Keratinocyte (primary cell): Measurements from ENCODE around the gene CDKL4. TPM values are rescaled to one million over a fixed set of nuclear protein-coding genes. Genes with fewer than 3 reads are reported as not detected.

Source experiments
- DNase-seq: peaks from one replicate; pipeline ENCODE4 v3.0.0-alpha.2; 2011; ENCODE audit warnings: low read depth, missing footprints, low spot score
- FAIRE-seq: peaks from 2 replicates; lab custom pipeline; 2011; peaks lifted over from hg19 to GRCh38; lab: Jason Lieb, UNC
- H2AFZ ChIP-seq: 2 replicates; pipeline ENCODE4 v1.6.0; 2012; ENCODE audit warnings: low read length, control low read depth, inconsistent platforms; ENCODE audit not compliant: control insufficient read depth
- H3K27ac ChIP-seq: 2 replicates; pipeline ENCODE4 v1.5.1; 2011; ENCODE audit warnings: low read length; ENCODE audit not compliant: control insufficient read depth, insufficient read depth
- H3K27me3 ChIP-seq: 3 replicates; pipeline ENCODE4 v1.6.0; 2011; ENCODE audit warnings: low read length; ENCODE audit not compliant: control insufficient read depth, insufficient read depth; ENCODE audit errors: extremely low read depth
- H3K36me3 ChIP-seq, 2 experiments: 2 replicates in 1 of 2; 3 replicates in 1 of 2; pipeline ENCODE4 v1.5.1; 2011; ENCODE audit warnings: low read length in 2 of 2, mild to moderate bottlenecking in 1 of 2; ENCODE audit not compliant: control insufficient read depth in 2 of 2, insufficient read depth in 2 of 2; ENCODE audit errors: extremely low read depth in 1 of 2
- H3K4me1 ChIP-seq: 3 replicates; pipeline ENCODE4 v1.5.1; 2011; ENCODE audit warnings: low read length; ENCODE audit not compliant: control insufficient read depth, insufficient read depth; ENCODE audit errors: extremely low read depth
- H3K4me2 ChIP-seq: 3 replicates; pipeline ENCODE4 v1.6.0; 2011; ENCODE audit warnings: low read depth, low read length; ENCODE audit not compliant: control insufficient read depth, insufficient read depth; ENCODE audit errors: extremely low read depth
- H3K4me3 ChIP-seq, 3 experiments: fragments of 200-600 bp in 1 of 3; sonication (generic) in 1 of 3; 2 replicates in 2 of 3; 3 replicates in 1 of 3; pipeline ENCODE4 v1.5.1; 2011 to 2016; ENCODE audit warnings: low read length in 3 of 3, mild to moderate bottlenecking in 3 of 3, control low read depth in 2 of 3, inconsistent platforms in 1 of 3, low read depth in 1 of 3, mixed read lengths in 1 of 3, mixed run types in 1 of 3, moderate library complexity in 1 of 3; ENCODE audit not compliant: control insufficient read depth in 2 of 3, insufficient read depth in 2 of 3; ENCODE audit errors: extremely low read depth in 1 of 3
- H3K79me2 ChIP-seq: 2 replicates; pipeline ENCODE4 v1.6.0; 2012; ENCODE audit warnings: low read length; ENCODE audit not compliant: control insufficient read depth, insufficient read depth
- H3K9ac ChIP-seq: 3 replicates; pipeline ENCODE4 v1.6.0; 2011; ENCODE audit warnings: low read length; ENCODE audit not compliant: control insufficient read depth, insufficient read depth; ENCODE audit errors: extremely low read depth
- H3K9me1 ChIP-seq: 3 replicates; pipeline ENCODE4 v1.6.0; 2011; ENCODE audit warnings: low read length; ENCODE audit not compliant: control insufficient read depth, insufficient read depth; ENCODE audit errors: extremely low read depth
- H3K9me3 ChIP-seq: 2 replicates; pipeline ENCODE4 v1.5.1; 2012; ENCODE audit warnings: low read depth, low read length; ENCODE audit not compliant: control insufficient read depth
- H4K20me1 ChIP-seq: 3 replicates; pipeline ENCODE4 v1.6.0; 2011; ENCODE audit warnings: low read length; ENCODE audit not compliant: control insufficient read depth, insufficient read depth; ENCODE audit errors: extremely low read depth
- EZH2 ChIP-seq: IDR thresholded peaks from one replicate; pipeline ENCODE4 v1.6.1; 2012; ENCODE audit warnings: inconsistent platforms, mild to moderate bottlenecking, low read length, moderate library complexity
- dilution Hi-C: fragments of 300-500 bp; cut with MboI; formaldehyde crosslinking; loops from one replicate; pipeline ENCODE4 v1.7.0; 2020; ENCODE audit warnings: low sequenced_read_pairs; ENCODE audit not compliant: extremely low pct_ligation_motif_present
- polyA plus RNA-seq, 5 experiments: library from polyadenylated mRNA; depleted of rRNA in 3 of 5; stranded (reverse) in 3 of 5; stranded (forward) in 1 of 5; unstranded in 1 of 5; fragments of >200 nt; gene quantifications; 1 replicate in 1 of 5; 2 replicates in 3 of 5; 3 replicates in 1 of 5; pipeline versions ENCODE4 v1.2.1 to v1.2.3, GENCODE V29; 2011 to 2012; ENCODE audit warnings: missing spikeins in 2 of 5, low read depth in 1 of 5, low replicate concordance in 1 of 5
- TF ChIP-seq, protein P1 (sequence below), 3 experiments: IDR thresholded peaks in 1 of 3; conservative IDR thresholded peaks in 1 of 3; optimal IDR thresholded peaks in 1 of 3; 2 replicates in 2 of 3; 3 replicates in 1 of 3; pipeline versions ENCODE3 to v1.5.1; 2011; ENCODE audit warnings: low read length in 3 of 3, mild to moderate bottlenecking in 3 of 3, moderate library complexity in 2 of 3, control low read depth in 1 of 3, inconsistent platforms in 1 of 3; ENCODE audit not compliant: insufficient read depth in 2 of 3; ENCODE audit errors: extremely low read depth in 1 of 3

The CDKL4 gene
- polyA plus RNA-seq, 1 donor (not counting 4 experiments of a cell fraction or from before 2014, with no cell fraction given): not detected

DNA sequence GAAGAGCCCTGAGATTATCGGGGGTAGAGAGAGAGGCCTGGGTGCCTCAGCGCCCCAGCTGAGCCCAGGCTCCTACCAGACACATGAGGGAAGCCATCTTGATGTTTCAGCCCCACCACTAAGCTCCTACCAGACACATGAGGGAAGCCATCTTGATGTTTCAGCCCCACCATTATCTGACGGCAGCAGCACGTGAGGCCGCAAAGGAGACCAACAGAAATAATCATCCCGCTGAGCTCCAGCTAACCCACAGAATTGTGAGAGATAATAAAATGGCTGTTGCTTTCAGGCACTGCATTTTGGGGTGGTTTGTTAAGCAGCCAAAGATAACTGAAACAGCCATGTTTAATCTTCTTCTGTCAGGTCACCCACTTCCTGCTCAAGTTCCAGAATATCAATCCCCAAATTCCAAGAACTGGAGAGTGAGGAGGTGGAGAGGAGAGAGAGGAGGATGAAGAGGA, 93.6 kb downstream of the CDKL4 start:
- Histone ChIP-seq H3K27me3 (no peaks in the 10 kb centered on the region), H4K20me1 (no peaks in the 10 kb centered on the region), H3K79me2 (no peaks in the 10 kb centered on the region), H3K36me3 (no peaks in the 10 kb centered on the region), H3K9ac (no peak overlapping the region), H3K4me3 (no peak overlapping the region), H3K4me2 (no peak overlapping the region), H3K4me1 (no peaks in the 10 kb centered on the region), H3K9me1 (no peaks in the 10 kb centered on the region), H3K27ac (no peak overlapping the region), H2AFZ (no peak overlapping the region), H3K9me3 (no peaks in the 10 kb centered on the region)
- no peak for FAIRE-seq
- dilution Hi-C loops: no loop called here
- no peak for DNase-seq
- TF ChIP-seq, protein P1, sequence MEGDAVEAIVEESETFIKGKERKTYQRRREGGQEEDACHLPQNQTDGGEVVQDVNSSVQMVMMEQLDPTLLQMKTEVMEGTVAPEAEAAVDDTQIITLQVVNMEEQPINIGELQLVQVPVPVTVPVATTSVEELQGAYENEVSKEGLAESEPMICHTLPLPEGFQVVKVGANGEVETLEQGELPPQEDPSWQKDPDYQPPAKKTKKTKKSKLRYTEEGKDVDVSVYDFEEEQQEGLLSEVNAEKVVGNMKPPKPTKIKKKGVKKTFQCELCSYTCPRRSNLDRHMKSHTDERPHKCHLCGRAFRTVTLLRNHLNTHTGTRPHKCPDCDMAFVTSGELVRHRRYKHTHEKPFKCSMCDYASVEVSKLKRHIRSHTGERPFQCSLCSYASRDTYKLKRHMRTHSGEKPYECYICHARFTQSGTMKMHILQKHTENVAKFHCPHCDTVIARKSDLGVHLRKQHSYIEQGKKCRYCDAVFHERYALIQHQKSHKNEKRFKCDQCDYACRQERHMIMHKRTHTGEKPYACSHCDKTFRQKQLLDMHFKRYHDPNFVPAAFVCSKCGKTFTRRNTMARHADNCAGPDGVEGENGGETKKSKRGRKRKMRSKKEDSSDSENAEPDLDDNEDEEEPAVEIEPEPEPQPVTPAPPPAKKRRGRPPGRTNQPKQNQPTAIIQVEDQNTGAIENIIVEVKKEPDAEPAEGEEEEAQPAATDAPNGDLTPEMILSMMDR (optimal IDR thresholded peaks at IDR 0.05 in 1 of 3, IDR thresholded peaks at IDR 0.05 in 1 of 3, conservative IDR thresholded peaks at IDR 0.05 in 1 of 3; ENCODE audit: extremely low read depth in 1 of 3, insufficient read depth in 2 of 3, low read length in 3 of 3): no peak
- TF ChIP-seq EZH2: no peak

GRCh38 chr2:39146630-39147029, 97.1 kb downstream of the CDKL4 start:
- no peak overlapping the region for H3K4me2 ChIP-seq
- no peak overlapping the region for H3K4me3 ChIP-seq
- H3K27me3 ChIP-seq: no peaks in the 10 kb centered on the region
- H4K20me1 ChIP-seq: no peaks in the 10 kb centered on the region
- no peaks in the 10 kb centered on the region for H3K9me1 ChIP-seq
- no peak for FAIRE-seq
- peaks cover 3% of the 10 kb centered on the region for H3K4me1 ChIP-seq
- no peak overlapping the region for H2AFZ ChIP-seq
- H3K79me2 ChIP-seq: no peaks in the 10 kb centered on the region
- H3K9ac ChIP-seq: no peak overlapping the region
- H3K9me3 ChIP-seq: no peaks in the 10 kb centered on the region
- TF ChIP-seq EZH2: no peak
- TF ChIP-seq, protein P1 (optimal IDR thresholded peaks at IDR 0.05 in 1 of 3, IDR thresholded peaks at IDR 0.05 in 1 of 3, conservative IDR thresholded peaks at IDR 0.05 in 1 of 3; ENCODE audit: extremely low read depth in 1 of 3, insufficient read depth in 2 of 3, low read length in 3 of 3): no peak
- no peaks in the 10 kb centered on the region for H3K36me3 ChIP-seq
- H3K27ac ChIP-seq: no peak overlapping the region
- dilution Hi-C loops: no loop called here
- DNase-seq: no peak
